SH-SY5Y (cell line): ENCODE results near the gene FOLR3.

Experiments
- GATA2 ChIP-seq: IDR thresholded peaks from 2 replicates; pipeline ENCODE4 v1.6.1; 2011; ENCODE audit warnings: mild to moderate bottlenecking, low read depth, low read length
- GATA3 ChIP-seq: IDR thresholded peaks from 2 replicates; pipeline ENCODE4 v1.6.1; 2011; ENCODE audit warnings: low read depth, mild to moderate bottlenecking, low read length, moderate library complexity

DNA sequence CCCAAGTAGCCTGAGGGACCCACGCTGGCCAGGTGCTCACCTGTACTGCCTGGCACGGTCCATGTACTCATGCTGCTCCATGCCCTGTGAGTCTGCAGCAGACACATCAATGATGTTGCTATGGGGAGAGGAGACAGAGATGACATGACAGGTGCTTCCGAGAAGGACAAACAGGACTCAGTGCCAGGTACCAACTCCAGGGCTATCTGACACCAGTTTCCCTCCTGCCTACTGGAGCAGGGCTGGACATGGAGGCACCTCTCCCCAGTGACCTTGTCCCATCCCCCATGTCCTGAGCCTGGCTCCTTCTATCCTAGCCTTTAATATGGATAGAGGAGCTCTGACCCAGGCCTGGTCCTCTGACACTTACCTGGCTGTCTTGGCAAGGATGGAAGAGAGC lies 36.8 kb upstream of the FOLR3 start:
- no peak for TF ChIP-seq GATA3
- TF ChIP-seq GATA2, result no peak
